HG03575 (cell line): ENCODE measurements around the gene TRMT112.
"Not testable (repeated sequence)": the region's sequence is repeated elsewhere in the genome, so short reads cannot be mapped to it uniquely, and the experiment has no call there.

Experiments
- ATAC-seq: cut with Tn5 transposase; IDR thresholded peaks from one replicate; pipeline ENCODE4 v1.9.1; 2021; ENCODE audit not compliant: unreplicated experiment, insufficient number of reproducible peaks, low FRiP score; ENCODE audit errors: extremely low read depth

TRMT112 gene

GRCh38 chr11:64337538-64338249 is 20.3 kb upstream of the TRMT112 start:
- no peak for ATAC-seq

- ATAC-seq: no peak
Observed at GRCh38 chr11:64334764-64335735, 17.7 kb upstream of the TRMT112 start.

- ATAC-seq: no peak
Observed at GRCh38 chr11:64333556-64333955, 16.2 kb upstream of the TRMT112 start.

GRCh38 chr11:64331569-64332371 is 14.4 kb upstream of the TRMT112 start:
- no peak for ATAC-seq

- ATAC-seq: no peak
Observed at GRCh38 chr11:64330888-64331287, 13.5 kb upstream of the TRMT112 start.

- ATAC-seq: no peak
Observed at GRCh38 chr11:64327993-64328392, 10.6 kb upstream of the TRMT112 start.

GRCh38 chr11:64327375-64327774 is 10.0 kb upstream of the TRMT112 start:
- ATAC-seq: no peak

- no peak for ATAC-seq
Observed at GRCh38 chr11:64324692-64325469, 7.5 kb upstream of the TRMT112 start.

GRCh38 chr11:64323984-64324383 is 6.6 kb upstream of the TRMT112 start:
- not testable (repeated sequence) for ATAC-seq

GRCh38 chr11:64323373-64323772 is 6.0 kb upstream of the TRMT112 start:
- ATAC-seq: no peak

GRCh38 chr11:64322925-64323260 is 5.5 kb upstream of the TRMT112 start:
- ATAC-seq: no peak

- ATAC-seq: no peak
Observed at GRCh38 chr11:64321533-64321932, 4.2 kb upstream of the TRMT112 start.

GRCh38 chr11:64321026-64321425 is 3.7 kb upstream of the TRMT112 start:
- no peak for ATAC-seq

- ATAC-seq: no peak
Observed at GRCh38 chr11:64320556-64320955, 3.2 kb upstream of the TRMT112 start.

GRCh38 chr11:64318766-64319761 is 1.7 kb upstream of the TRMT112 start:
- ATAC-seq: no peak

- no peak for ATAC-seq
Observed at GRCh38 chr11:64317961-64318765, 804 bp upstream of the TRMT112 start, which contains the start of gene PRDX5. PRDX5 (plus strand) TSS chr11:64318121; CDS start chr11:64318216, 95 bp downstream.
